ENCODE data around the gene GOLGA8S.
"Not testable (repeated sequence)": the region's sequence is repeated elsewhere in the genome, so short reads cannot be mapped to it uniquely, and the experiment has no call there.

GOLGA8S gene

GRCh38 chr15:23354448-23354847 lies at the start of gene GOLGA8S:
GOLGA8S (plus strand) TSS chr15:23354748; CDS start chr15:23354810, 62 bp downstream.
- not testable (repeated sequence) for DNase-seq

DNA sequence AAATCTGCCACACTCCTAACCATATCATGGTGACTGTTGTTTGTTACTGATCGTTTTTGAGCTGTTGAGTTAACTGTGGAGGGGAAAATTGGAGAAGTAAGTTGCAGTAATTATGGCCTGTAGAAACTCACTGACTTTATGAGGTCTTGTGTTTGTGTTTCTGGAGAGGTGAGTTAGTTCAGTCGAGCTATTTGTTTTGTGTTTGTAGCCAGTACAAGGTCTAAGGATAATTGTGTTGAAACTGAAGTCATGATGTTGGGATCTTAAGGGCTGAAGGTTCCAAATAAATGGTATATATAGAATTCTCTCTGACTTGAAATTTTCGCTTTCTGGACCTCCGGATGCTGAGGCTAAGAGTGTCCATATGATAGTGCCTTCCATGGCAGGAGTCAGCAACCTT lies 49.7 kb upstream of the GOLGA8S start:
- not testable (repeated sequence) for DNase-seq

- not testable (repeated sequence) for DNase-seq
Observed at GRCh38 chr15:23305921-23306320, 48.6 kb upstream of the GOLGA8S start.

DNA sequence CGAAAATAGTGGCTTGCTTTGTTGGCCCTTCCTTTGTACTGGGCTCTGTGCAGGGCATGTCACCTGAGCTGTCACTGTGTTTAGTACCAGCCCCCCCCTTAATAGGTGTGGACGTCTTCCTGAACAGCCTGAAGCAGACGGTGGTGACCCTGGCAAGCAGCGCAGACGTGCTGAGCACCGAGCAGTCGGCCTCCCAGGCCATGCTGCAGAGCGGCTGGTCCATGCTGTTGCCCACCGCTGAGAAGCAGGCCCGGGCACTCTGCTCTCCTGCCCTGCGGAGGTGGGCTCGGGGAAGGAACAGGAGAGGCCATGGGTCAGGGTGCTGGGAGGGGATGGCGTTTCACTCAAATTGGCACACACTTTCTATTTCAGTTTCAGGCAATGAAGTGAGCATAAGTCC lies 43.3 kb upstream of the GOLGA8S start:
- DNase-seq = not testable (repeated sequence)

DNA sequence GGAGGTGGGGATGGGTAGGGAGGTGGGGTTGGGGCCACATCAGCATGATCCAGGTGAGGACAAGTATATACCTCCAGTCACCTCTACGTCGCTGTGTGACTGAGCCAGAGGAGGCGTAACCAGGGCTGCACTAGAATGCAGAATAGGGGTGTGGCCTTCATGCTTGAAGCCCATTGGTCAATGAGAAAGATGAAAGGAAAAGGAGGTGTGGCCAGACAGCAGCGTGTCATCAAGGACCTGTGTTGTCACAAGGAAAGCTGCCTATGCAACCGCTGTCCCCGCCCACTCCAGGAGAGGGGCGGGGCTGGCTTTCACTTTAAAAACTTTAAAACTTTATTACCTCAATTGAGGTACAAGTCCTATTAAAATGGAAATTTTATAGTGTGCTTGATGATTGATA lies 20.5 kb upstream of the GOLGA8S start, which contains the start of gene GOLGA6L26:
Gene GOLGA6L26, minus strand, starts transcription at position 101 of the 400 bp plus-strand sequence. Its CDS starts 61 bp downstream, at position 40.
- DNase-seq = not testable (repeated sequence)

DNA sequence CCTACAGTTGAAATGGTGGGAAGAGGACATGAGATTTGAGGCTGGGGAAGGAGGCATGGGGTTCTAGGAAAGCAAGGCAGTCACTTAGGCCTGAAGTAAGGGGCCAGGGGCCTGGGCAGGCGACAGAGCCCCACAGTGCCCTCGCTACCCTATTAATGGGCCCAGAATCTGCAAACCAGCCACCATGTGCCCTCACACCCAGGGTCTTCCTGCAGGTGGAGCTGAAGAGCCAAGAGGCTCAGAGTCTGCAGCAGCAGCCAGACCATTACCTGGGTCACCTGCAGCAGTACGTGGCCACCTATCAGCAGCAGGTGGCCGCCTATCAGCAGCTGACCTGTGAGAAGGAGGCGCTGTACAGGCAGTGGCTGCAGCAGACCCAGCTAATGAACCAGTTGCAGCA lies 8.1 kb downstream of the GOLGA8S start:
- DNase-seq = not testable (repeated sequence)

- not testable (repeated sequence) for DNase-seq
Observed at GRCh38 chr15:23364261-23364660, 9.7 kb downstream of the GOLGA8S start.

- no peak for DNase-seq
Observed at GRCh38 chr15:23370578-23370977, 16.0 kb downstream of the GOLGA8S start.

- not testable (repeated sequence) for DNase-seq
Observed at GRCh38 chr15:23371134-23371533, 16.6 kb downstream of the GOLGA8S start.

GRCh38 chr15:23371868-23372267 lies 17.3 kb downstream of the GOLGA8S start:
- DNase-seq = not testable (repeated sequence)

DNA sequence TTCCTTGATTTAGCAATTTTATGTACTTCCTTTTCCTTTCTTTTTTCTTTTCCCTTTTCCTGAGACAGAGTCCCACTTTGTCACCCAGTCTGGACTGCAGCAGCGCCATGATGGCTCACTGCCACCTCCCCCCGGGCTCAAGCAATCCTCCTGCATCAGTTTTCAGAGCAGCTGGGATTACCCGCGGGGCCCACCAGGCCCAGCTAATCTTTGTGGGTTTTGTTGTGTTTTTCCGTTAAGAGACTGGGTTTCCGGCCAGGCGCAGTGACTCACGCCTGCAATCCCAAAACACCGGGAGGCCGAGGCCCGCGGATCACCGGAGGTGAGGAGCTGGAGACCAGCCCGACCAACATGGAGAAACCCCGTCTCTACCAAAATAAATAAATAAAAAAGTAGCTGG lies 17.7 kb downstream of the GOLGA8S start:
- DNase-seq = no peak

GRCh38 chr15:23372891-23373600 lies 18.5 kb downstream of the GOLGA8S start:
- DNase-seq = not testable (repeated sequence)

DNA sequence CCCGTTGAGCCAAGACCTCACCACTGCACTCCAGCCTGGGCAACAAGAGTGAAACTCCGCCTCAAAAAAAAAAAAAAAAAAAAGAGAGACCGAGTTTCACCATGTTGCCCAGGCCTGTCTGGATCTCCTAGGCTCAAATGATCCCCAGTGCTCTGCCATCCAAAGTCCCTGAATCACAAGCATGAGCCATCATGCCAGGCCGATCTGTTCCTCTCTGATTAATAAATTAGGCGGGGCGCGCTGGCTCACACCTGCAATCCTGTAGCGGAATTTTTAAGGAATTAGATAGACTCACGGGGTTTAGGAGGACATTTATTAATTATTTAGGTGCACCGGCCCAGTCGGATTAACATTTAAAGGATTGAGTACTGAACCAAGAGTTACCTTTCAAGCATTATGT lies 19.7 kb downstream of the GOLGA8S start:
- not testable (repeated sequence) for DNase-seq

DNA sequence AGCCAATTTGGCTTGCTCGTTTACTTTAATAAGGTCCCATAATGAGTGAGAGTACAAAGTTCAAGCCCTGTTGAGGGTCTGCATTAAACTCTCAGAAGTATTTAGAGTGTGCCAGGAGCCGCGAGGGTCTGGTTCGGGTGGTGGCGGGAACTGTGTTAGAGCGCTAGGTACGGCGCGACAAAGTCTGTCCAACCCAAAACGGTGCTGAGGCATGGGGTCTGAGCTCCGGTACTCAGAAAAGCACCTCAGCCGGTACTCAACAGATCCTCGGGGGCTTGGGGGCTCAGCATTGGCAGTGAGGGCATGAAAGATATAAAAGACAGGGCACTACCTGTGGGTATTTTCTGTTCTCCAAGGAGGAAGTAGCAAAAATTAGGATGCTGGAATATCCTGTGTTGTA lies 24.4 kb downstream of the GOLGA8S start:
- not testable (repeated sequence) for DNase-seq

DNA sequence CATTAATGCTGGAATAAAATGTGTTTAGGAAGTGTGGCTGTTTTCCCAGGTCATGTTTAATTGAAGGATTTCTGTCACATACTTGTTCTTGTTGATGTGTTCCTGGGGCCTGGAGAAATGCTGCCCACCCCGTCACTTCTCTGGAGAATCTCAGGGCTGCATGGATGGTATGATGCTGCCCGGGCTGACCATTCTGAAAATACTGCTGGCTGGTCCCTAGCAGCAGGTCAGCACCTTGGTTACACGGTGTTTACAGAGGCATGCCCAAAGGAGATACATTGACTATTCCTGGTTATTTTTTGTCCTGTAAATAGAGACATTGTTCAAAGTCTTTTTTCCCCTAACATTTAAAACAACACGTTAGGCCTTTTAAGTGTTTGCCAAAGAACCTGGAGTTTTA lies 26.2 kb downstream of the GOLGA8S start:
- not testable (repeated sequence) for DNase-seq

- DNase-seq = not testable (repeated sequence)
Observed at GRCh38 chr15:23381192-23381591, 26.6 kb downstream of the GOLGA8S start.

DNA sequence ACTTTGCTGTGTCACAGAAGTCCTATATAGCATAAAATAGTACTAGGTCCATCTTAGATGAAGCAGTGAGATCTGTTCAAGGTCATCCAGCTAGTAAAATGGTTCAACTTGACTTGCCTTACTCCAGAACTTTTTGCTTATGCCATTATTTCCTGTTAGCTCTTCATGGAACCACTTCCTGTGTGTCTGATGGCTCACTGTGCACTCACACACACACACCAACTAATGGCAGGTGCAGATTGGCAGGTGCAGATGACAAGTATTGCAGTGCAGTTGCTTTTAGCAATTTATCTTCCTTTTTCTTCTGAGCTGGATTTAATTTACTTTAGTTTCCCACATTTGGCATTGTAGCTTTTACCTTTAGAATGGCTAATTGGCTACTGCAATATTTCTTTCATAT lies 29.8 kb downstream of the GOLGA8S start:
- DNase-seq = no peak

- DNase-seq = no peak
Observed at GRCh38 chr15:23385886-23386430, 31.4 kb downstream of the GOLGA8S start.

- DNase-seq = no peak
Observed at GRCh38 chr15:23387621-23388190, 33.2 kb downstream of the GOLGA8S start.

DNA sequence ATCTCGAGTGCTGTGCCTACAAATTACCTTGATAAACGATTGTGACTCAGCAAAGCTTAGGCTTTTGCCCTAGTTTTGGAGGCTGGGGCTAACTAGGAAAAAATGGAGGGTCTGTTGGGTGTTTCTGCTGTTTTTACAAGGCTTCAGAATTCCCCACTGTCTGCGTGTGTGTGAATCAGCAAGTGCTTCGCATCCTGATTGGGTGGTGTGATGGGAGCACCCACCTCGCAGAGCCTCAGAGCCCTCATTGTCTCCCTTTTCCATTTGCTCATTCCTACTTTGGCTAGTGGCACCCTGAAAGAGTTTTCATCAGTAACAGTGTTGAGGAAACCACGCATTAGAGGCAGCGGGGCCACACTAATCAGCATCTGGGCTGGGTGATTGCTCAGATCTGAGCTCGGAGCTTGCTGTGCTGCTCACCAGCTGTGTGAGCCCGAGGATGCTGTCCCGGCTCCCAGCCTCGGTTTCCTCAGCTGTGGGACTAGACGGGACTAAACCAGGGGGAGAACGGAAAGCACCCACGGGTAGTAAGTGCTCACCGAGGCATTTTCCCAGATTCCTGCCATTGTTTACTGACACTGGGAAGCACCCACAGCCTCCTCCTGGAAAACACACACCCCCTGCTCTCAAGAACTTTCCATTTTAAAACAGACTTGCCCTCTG lies 40.6 kb downstream of the GOLGA8S start:
- no peak for DNase-seq

DNA sequence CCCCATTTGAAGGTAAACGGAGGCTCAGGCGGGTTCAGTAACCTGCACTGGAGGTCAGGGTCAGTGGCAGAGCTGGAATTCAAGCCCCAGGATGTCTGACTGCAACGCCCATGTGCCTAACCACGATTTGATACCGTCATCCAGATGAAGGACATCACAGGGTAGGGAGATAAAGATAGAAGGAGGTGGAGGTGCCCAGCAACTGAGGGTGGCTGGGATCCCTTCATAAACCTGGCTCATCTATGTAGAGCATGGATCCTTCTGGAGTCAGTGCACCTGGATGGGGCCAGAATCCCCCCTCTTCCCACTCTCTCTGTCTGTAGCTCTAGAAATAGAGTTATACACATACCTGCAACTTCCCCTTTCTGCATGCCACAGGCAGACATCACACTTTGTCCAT lies 41.3 kb downstream of the GOLGA8S start:
- no peak for DNase-seq

GRCh38 chr15:23397779-23398178 lies 43.2 kb downstream of the GOLGA8S start:
- no peak for DNase-seq

DNA sequence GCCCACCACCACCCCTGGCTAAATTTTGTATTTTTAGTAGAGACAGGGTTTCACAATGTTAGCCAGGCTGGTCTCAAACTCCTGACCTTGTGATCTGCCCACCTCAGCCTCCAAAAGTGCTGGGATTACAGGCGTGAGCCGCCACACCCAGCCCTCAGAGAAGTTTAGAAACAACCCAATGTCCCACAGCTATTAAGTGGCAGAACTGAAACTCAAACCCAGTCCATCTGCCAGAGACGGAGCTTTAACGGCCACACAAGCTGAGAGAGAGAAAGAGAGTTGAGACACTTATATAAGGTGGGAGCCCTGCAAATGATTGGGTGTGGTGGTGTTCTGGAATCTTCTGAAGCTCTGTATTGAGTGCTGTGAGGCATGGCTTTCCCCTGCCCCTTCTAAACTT lies 43.8 kb downstream of the GOLGA8S start:
- not testable (repeated sequence) for DNase-seq

DNA sequence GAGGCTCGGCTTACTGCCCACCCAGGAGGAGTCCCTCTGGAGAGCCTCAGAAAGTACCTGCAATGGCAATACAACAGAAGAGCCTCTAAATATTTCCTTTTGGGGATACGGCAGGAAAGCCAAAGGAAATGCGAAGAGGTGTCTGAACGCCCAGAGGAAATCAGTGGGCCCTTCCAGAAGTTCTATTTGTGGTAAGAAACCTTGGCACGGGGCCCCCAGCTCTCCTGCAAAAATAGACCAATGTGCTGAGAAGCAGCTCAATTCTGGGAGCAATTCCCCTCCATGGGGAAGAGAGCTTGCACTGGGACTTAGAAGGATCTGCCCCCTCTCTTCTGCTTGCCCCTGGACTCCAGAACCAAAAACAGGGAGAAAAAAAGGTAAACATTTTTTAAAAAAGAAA lies 44.7 kb downstream of the GOLGA8S start:
- DNase-seq = not testable (repeated sequence)

Data from stimulated activated naive CD4-positive, alpha-beta T cell (primary cell).